GM23338 (cell line): ENCODE data around the gene PROX1. TPM values are rescaled to one million over a fixed set of nuclear protein-coding genes. Genes with fewer than 3 reads are reported as not detected.

Source experiments
- ATAC-seq: fragments of 200-7000 bp; cut with Tn5 transposase; 3 replicates; pipeline ENCODE4 v1.9.1; 2020
- DNase-seq: peaks from one replicate; pipeline ENCODE4 v3.0.0-alpha.2; 2015; ENCODE audit warnings: low spot score
- H2AFZ ChIP-seq: fragments of 200-600 bp; sonication (generic); 2 replicates; pipeline ENCODE4 v1.8.0; 2016; ENCODE audit warnings: antibody characterized with exemption, mild to moderate bottlenecking, moderate library complexity
- H3F3A ChIP-seq: fragments of 200-600 bp; sonication (generic); replicated peaks from 2 replicates; pipeline ENCODE4 v1.8.0; 2017; ENCODE audit warnings: antibody characterized with exemption, mixed run types, low read depth
- H3K27ac ChIP-seq: fragments of 200-600 bp; sonication (generic); 2 replicates; pipeline ENCODE4 v1.6.1; 2016; ENCODE audit warnings: low read depth
- H3K27me3 ChIP-seq: fragments of 200-600 bp; sonication (generic); 2 replicates; pipeline ENCODE4 v1.8.0; 2016; ENCODE audit warnings: mild to moderate bottlenecking, mixed run types, moderate library complexity; ENCODE audit not compliant: insufficient read depth
- H3K36me3 ChIP-seq: fragments of 200-600 bp; sonication (generic); 2 replicates; pipeline ENCODE4 v1.8.0; 2016; ENCODE audit warnings: mild to moderate bottlenecking; ENCODE audit not compliant: insufficient read depth
- H3K4me1 ChIP-seq: fragments of 200-600 bp; sonication (generic); 2 replicates; pipeline ENCODE4 v1.8.0; 2016; ENCODE audit warnings: mild to moderate bottlenecking, moderate library complexity; ENCODE audit not compliant: insufficient read depth
- H3K4me2 ChIP-seq: fragments of 200-600 bp; sonication (generic); 2 replicates; pipeline ENCODE4 v1.7.1; 2017; ENCODE audit warnings: mixed run types
- H3K4me3 ChIP-seq: fragments of 200-600 bp; sonication (generic); 2 replicates; pipeline ENCODE4 v1.6.1; 2016; ENCODE audit warnings: mixed run types
- H3K79me2 ChIP-seq: fragments of 200-600 bp; sonication (generic); replicated peaks from 2 replicates; pipeline ENCODE4 v1.8.0; 2017; ENCODE audit warnings: mild to moderate bottlenecking; ENCODE audit not compliant: insufficient read depth
- H3K9me2 ChIP-seq: fragments of 200-600 bp; sonication (generic); 2 replicates; pipeline ENCODE4 v1.8.0; 2017; ENCODE audit not compliant: insufficient read depth
- H4K20me1 ChIP-seq: fragments of 200-600 bp; sonication (generic); replicated peaks from 2 replicates; pipeline ENCODE4 v1.8.0; 2017; ENCODE audit warnings: mild to moderate bottlenecking; ENCODE audit not compliant: insufficient read depth
- H3K27ac Mint-ChIP-seq: 2 replicates; pipeline ENCODE4 v1.8.0; 2020; ENCODE audit warnings: inconsistent platforms, mild to moderate bottlenecking, moderate library complexity, mixed read lengths
- H3K27me3 Mint-ChIP-seq: 3 replicates; pipeline ENCODE4 v1.8.0; 2022; ENCODE audit warnings: low read depth, mild to moderate bottlenecking, moderate library complexity, mixed read lengths, inconsistent platforms; ENCODE audit not compliant: insufficient read depth, poor library complexity
- H3K36me3 Mint-ChIP-seq: 3 replicates; pipeline ENCODE4 v1.8.0; 2021; ENCODE audit warnings: low read depth, mild to moderate bottlenecking, inconsistent platforms, moderate library complexity, mixed read lengths
- H3K4me1 Mint-ChIP-seq: 3 replicates; pipeline ENCODE4 v1.8.0; 2020; ENCODE audit warnings: mild to moderate bottlenecking, inconsistent platforms, mixed read lengths
- H3K4me3 Mint-ChIP-seq: 3 replicates; pipeline ENCODE4 v1.8.0; 2021; ENCODE audit warnings: moderate library complexity, mild to moderate bottlenecking, inconsistent platforms, mixed read lengths
- H3K9me3 Mint-ChIP-seq: 3 replicates; pipeline ENCODE4 v1.8.0; 2020; ENCODE audit warnings: moderate library complexity, mild to moderate bottlenecking, inconsistent platforms, mixed read lengths
- CREB1 ChIP-seq: fragments of 250-450 bp; sonication (Bioruptor Pico); IDR thresholded peaks from 2 replicates; pipeline ENCODE4 v1.5.0; 2020; ENCODE audit warnings: low read depth, mild to moderate bottlenecking, moderate library complexity
- CTCF ChIP-seq, 2 experiments: fragments of 200-600 bp in 1 of 2; sonication (generic) in 1 of 2; conservative IDR thresholded peaks; 2 replicates each; pipeline versions ENCODE4 v1.5.1 to v1.6.1; 2016 to 2017; ENCODE audit warnings: antibody characterized with exemption in 2 of 2, low read depth in 2 of 2, mild to moderate bottlenecking in 2 of 2, moderate library complexity in 1 of 2
- ETS1 ChIP-seq: IDR thresholded peaks from 2 replicates; pipeline ENCODE4 v1.6.1; 2016; ENCODE audit warnings: antibody characterized with exemption
- POLR2AphosphoS5 ChIP-seq: IDR thresholded peaks from 2 replicates; pipeline ENCODE4 v1.6.1; 2016; ENCODE audit warnings: antibody characterized with exemption, low read depth
- ZNF114 ChIP-seq: fragments of 250-450 bp; sonication (Bioruptor Pico); IDR thresholded peaks from 2 replicates; pipeline ENCODE4 v1.5.0; 2020; ENCODE audit warnings: mild to moderate bottlenecking, moderate library complexity
- ZNF331 ChIP-seq: fragments of 250-450 bp; sonication (Bioruptor Pico); IDR thresholded peaks from 2 replicates; pipeline ENCODE4 v1.5.0; 2020; ENCODE audit warnings: low read depth, mild to moderate bottlenecking, moderate library complexity
- ZNF462 ChIP-seq: fragments of 250-450 bp; sonication (Bioruptor Pico); IDR thresholded peaks from 2 replicates; pipeline ENCODE4 v1.5.0; 2020; ENCODE audit warnings: mild to moderate bottlenecking, moderate library complexity
- polyA plus RNA-seq: library from polyadenylated mRNA; unstranded; fragments of >200 nt; fragmentation: Nextera tagmentation; extraction: Ambion mirVana; gene quantifications from 2 replicates; pipeline ENCODE4 v1.2.1, GENCODE V29; 2016
- total RNA-seq: library from RNA; depleted of rRNA; stranded (reverse); fragments of >200 nt; shearing (Covaris generic); gene quantifications from 2 replicates; pipeline ENCODE4 v1.2.3, GENCODE V29; 2014

The PROX1 gene
- total and polyA plus RNA-seq, 2 experiments from 2014 or later = 0.49 to 0.66 TPM

GRCh38 chr1:214006845-214007244, 19.1 kb downstream of the PROX1 start:
- Histone ChIP-seq H3F3A (no peaks in the 10 kb centered on the region), H3K4me1 (peaks cover 7% of the 10 kb centered on the region; the same call in 1 of the 2 replicates), H3K27me3 (no peaks in the 10 kb centered on the region), H3K36me3 (no peaks in the 10 kb centered on the region), H2AFZ (no peak overlapping the region), H3K27ac (no peak overlapping the region), H3K4me3 (no peak overlapping the region), H3K4me2 (no peak overlapping the region), H3K79me2 (no peaks in the 10 kb centered on the region), H4K20me1 (no peaks in the 10 kb centered on the region), H3K9me2 (0 out of 2 replicates have a peak, but pooled peaks cover 5% of the 10 kb centered on the region)
- no peaks in the 10 kb centered on the region for H3K27me3 Mint-ChIP-seq
- H3K4me1 Mint-ChIP-seq = peaks cover 13% of the 10 kb centered on the region
- H3K27ac Mint-ChIP-seq = no peak overlapping the region
- DNase-seq (no peak), ATAC-seq (no peak)
- H3K4me3 Mint-ChIP-seq = no peak overlapping the region
- no peaks in the 10 kb centered on the region for H3K9me3 Mint-ChIP-seq
- TF ChIP-seq CTCF (conservative IDR thresholded peaks at IDR 0.05; ENCODE audit: low read depth in 2 of 2) (peak in 1 of 2 experiments; percentile 12; a peak in 1 of 4 replicates), ZNF462 (CRISPR knock-in tag) (no peak), ZNF114 (CRISPR knock-in tag) (no peak), POLR2AphosphoS5 (no peak)
- no peaks in the 10 kb centered on the region for H3K36me3 Mint-ChIP-seq

GRCh38 chr1:214008347-214008746, 20.6 kb downstream of the PROX1 start:
- no peak for ATAC-seq
- DNase-seq = no peak
- no peak overlapping the region for H3K27ac ChIP-seq
- no peaks in the 10 kb centered on the region for H3F3A ChIP-seq
- 0 out of 2 replicates have a peak, but pooled peaks cover 11% of the 10 kb centered on the region for H3K9me2 ChIP-seq
- H3K4me1 ChIP-seq = no peaks in the 10 kb centered on the region
- H3K27ac Mint-ChIP-seq = no peak overlapping the region
- H3K36me3 Mint-ChIP-seq = no peaks in the 10 kb centered on the region
- peaks cover 5% of the 10 kb centered on the region; the same call in 1 of the 3 replicates for H3K4me1 Mint-ChIP-seq
- H3K36me3 ChIP-seq = no peaks in the 10 kb centered on the region
- no peaks in the 10 kb centered on the region for H3K27me3 ChIP-seq
- H2AFZ ChIP-seq = no peak overlapping the region
- H3K4me2 ChIP-seq = no peak overlapping the region
- H3K4me3 ChIP-seq = no peak overlapping the region
- H3K9me3 Mint-ChIP-seq = no peaks in the 10 kb centered on the region
- no peaks in the 10 kb centered on the region for H4K20me1 ChIP-seq
- H3K4me3 Mint-ChIP-seq = no peak overlapping the region
- no peaks in the 10 kb centered on the region for H3K79me2 ChIP-seq
- no peaks in the 10 kb centered on the region for H3K27me3 Mint-ChIP-seq
- no peak for TF ChIP-seq POLR2AphosphoS5
- no peak for TF ChIP-seq CREB1
- no peak for TF ChIP-seq CTCF (conservative IDR thresholded peaks at IDR 0.05; ENCODE audit: low read depth in 2 of 2)
- no peak for TF ChIP-seq ETS1
- no peak for TF ChIP-seq ZNF331
